Activated CD8-positive, alpha-beta memory T cell treated with anti-CD3 and anti-CD28 coated beads, Interleukin-2, amount 50 U/mL, for 1 hour (primary cell): ENCODE data around the gene CA6.
"Not testable (repeated sequence)": the region's sequence is repeated elsewhere in the genome, so short reads cannot be mapped to it uniquely, and the experiment has no call there.

Source experiments
- DNase-seq: peaks from one replicate; pipeline ENCODE4 v3.0.0-alpha.2; 2020; ENCODE audit errors: extremely low read depth

Gene CA6

DNA sequence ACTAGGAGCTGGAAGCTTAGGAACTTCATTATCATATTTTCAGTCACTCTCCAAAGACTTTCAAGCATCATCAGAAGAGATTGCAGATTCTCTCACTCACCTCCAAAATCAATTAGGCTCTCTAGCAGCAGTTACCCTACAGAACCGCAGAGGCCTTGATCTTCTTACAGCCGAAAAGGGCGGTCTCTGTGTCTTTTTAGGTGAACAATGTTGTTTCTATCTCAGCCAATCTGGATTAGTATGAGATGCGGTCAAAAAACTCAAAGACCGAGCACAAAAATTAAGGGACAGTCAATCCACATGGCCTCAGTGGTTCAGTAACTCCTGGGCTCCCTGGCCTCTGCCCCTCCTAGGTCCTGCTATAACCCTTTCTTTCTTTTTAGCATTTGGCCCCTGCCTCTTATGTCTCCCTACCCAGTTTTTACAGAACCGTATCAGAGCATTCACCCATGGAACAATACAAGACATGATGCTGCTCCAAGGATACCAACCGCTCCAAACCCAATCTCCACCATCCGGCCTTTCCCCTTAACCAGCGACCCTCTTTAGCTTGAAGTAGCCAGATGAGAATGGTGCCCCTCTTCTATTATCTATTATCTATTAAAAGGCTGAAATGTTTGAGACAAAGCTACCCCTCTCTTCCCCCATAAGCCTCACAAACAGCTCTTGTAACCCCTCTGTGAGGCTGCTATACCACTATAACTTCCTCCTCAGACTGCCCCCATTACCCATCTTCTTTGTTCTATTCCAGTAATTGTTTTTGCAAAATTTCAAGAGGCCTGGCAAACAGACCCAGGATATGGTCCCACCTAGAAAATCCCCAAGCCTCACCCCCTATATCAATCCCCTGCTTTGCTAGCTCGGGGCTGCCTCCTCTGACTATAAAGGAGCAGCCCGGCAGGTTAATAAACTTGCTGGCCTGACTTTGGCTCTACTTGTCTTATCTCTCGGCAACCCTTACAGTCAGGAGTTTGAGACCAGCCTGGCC, 18.7 kb upstream of the CA6 start:
- no peak for DNase-seq

DNA sequence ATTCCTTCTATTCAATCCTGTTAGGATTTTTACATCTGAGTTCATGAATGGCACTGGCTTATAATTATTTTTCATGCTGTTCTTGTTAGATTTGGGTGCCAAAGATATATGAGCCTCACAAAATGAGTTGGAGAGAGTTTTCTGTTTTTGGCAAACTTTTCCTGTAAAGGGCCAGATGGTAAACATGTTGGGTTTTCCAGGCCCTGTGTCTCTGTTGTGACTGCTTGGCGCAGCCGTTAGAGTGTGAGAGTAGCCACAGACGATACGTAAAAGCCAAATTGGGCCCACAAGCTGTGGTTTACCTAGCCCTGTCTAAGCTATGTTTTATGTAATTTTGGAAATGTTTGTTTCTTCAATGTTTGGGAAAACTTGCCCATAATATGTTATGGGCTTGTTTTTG, 15.6 kb upstream of the CA6 start:
- no peak for DNase-seq

GRCh38 chr1:8937051-8937450, 8.6 kb upstream of the CA6 start:
- not testable (repeated sequence) for DNase-seq

DNA sequence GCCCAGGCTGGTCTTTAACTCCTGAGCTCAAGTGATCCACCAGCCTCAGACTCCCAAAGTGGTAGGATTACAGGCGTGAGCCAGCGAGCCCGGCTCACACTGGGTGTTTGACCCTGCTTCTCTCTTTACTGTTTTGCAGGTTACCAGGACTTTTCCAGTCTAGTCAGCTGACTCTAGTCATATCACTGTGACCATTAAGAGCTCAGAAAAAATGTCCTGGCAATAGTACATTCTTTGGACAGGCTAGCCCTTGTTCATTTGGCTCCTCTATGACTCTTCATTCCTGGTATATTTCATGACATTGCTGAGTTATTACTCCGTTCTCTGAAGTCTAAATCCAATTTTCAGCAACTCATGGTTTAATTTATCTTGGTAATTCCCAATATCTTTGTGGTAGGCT, 8.0 kb upstream of the CA6 start:
- no peak for DNase-seq

GRCh38 chr1:8938232-8938999, 7.3 kb upstream of the CA6 start:
- DNase-seq = no peak

- no peak for DNase-seq
These were observed 6.7 kb upstream of the CA6 start for GRCh38 chr1:8939000-8939265.

- no peak for DNase-seq
These were observed 6.2 kb upstream of the CA6 start for GRCh38 chr1:8939362-8939995.

- no peak for DNase-seq
These were observed 3.8 kb upstream of the CA6 start for GRCh38 chr1:8941906-8942305.

DNA sequence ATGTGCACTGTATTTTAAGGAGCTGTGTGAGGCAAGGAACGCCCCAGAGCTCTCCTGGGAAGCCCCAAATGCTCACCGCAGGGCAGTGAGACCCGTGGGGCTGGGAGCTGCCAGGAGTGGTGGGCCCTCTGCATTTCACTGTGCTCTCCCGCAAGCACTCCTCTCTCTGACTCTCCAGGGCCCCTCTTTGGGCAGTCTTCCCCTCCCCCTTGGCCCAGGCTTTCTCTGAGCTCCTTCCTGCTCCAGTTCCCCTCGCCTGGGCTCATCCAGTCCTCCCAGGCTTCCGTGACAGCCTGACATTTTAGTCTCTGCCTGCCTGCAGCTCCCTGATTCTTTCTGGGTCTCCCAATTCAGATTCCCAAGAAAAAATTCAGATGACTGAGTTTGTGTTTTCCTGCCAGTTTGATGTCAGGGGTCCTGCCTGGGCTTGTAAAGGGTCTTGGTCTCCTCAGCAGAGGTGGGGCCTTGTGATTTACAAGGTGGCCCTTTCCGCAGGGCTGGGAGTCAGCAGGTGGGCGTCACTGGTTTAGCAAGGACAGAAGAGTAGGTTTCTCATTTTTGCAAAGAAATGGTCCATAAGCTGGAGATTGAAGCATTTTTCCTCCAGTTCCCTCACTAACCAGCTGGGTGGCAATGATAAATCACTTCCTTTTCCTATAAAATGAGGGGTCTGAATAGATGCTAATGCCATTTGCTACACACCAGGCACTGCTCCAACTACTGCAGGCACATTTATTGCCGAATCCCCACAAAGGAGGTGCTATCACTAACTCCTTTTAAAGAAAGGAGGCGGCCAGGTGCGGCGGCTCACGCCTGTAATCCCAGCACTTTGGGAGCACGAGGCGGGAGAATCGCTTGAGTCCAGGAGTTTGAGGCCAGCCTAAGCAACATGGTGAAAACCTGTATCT, 1.9 kb upstream of the CA6 start:
- no peak for DNase-seq

- no peak for DNase-seq
These were observed 1.5 kb downstream of the CA6 start for GRCh38 chr1:8947127-8947691.

DNA sequence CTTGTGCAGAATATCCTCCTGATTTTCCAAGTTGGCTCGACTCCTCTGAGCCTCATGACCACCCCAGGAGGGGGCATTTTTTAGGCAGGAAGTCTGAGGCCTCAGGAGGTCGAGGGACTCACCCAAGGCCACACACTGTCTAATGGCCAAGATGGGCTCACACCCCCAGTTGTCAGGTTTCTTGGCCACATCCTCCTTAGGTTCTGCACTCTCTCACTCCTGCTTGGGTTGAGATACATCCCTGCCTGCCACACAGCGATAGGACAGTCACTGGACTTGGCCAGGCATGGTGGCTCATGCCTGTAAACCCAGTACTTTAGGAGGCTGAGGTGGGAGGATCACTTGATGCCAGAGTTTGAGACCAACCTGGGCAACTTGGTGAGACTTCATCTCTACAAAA, 4.6 kb downstream of the CA6 start:
- DNase-seq = no peak

DNA sequence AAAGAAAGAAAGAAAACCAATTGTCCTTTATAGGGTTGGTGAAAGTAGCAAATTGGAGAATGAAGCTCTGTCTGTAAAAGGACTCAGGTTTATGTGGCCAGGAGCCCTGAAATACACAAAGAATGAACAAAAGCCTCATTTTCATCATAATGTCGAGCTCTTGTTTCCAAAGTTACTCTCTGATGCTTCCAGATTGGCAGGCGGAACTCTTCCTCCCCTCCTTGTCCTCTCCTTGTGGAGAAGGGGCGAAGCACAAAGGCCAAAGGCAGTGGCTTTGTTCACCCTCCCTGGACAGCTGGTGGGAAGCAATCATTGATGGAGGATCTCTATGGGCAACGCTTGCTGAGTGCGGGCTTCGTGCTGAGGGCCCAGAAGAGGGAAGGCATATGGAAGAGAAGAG, 5.6 kb downstream of the CA6 start:
- DNase-seq = no peak

DNA sequence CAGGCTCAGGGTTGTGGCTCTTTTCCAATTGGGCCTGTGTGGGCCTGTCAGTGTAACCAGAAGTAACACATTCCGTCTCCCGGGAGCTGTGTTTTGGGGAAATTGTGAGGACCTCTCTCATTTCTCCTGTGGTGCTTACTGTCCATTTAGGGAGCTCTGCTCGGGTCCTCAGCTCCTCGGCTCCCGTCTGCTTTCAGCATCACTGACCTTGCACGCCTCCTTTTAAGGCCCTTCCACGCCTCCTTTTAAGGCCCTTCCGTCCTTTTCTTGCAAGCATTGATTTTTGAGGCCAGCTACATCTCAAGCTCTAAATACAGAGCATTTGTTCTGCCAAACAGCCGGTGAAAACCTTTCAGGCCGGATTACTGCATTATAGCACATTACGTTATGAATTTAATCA, 9.7 kb downstream of the CA6 start:
- no peak for DNase-seq

DNA sequence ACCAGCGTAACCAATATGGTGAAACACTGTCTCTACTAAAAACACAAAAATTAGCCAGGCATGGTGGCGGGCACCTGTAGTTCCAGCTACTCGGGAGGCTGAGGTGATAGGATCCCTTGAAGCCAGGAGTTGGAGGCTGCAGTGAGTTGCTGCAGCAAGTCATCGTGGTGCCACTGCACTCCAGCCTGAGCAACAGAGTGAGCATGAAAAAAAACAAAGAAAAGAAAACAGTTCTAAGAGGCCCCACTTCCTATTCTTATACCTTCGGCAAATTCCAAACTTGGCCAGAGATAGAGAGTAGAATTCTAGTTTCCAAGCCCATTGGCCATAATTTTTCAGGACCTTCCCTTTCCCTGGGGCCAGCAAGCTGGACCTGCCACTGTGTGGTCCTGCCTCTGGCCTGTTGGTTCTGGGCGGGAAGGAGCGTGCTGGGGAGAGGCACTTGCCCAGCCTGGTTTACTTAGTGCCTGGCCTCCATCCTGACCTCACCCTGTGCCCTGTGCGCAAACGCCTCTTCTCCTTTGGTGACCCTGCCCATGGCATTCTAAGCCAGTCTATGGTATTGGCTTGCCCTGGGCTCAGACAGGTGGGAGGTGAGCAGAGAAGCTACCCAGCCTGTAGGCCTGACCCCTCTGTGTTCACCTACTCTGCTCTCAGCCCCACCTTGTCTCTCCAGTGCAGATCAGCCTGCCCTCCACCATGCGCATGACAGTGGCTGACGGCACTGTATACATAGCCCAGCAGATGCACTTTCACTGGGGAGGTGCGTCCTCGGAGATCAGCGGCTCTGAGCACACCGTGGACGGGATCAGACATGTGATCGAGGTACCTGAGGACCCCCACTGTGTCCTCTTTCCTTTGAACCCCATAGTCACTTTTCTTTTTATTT, 11.0 kb downstream of the CA6 start:
- DNase-seq = no peak

GRCh38 chr1:8962812-8963530, 17.3 kb downstream of the CA6 start:
- no peak for DNase-seq

GRCh38 chr1:8963963-8964362, 18.3 kb downstream of the CA6 start:
- DNase-seq = no peak

DNA sequence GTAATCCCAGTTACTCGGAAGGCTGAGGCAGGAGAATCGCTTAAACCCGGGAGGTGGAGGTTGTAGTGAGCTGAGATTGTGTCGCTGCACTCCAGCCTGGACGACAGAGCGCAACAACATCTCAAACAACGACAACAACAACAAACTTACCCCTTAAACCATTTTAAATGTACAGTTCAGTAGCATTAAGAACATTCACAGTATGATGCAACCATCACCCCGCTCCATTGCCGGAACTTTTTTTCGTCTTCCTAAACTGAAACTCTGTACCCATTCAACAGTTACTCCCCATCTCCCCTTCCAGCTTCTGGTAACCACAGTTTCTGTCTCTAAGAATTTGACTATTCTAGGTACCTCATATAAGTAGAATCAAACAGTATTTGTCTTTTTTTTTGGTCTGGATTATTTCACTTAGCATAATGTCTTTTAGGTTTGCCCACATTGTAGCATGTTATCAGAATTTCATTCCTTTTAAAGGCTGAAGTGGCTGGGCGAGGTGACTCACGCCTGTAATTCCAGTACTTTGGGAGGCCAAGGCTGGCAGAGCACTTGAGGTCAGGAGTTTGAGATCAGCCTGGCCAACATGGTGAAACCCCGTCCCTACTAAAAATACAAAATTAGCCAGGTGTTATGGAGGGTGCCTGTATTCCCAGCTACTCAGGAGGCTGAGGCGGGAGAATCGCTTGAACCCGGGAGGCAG, 19.6 kb downstream of the CA6 start:
- DNase-seq = no peak

DNA sequence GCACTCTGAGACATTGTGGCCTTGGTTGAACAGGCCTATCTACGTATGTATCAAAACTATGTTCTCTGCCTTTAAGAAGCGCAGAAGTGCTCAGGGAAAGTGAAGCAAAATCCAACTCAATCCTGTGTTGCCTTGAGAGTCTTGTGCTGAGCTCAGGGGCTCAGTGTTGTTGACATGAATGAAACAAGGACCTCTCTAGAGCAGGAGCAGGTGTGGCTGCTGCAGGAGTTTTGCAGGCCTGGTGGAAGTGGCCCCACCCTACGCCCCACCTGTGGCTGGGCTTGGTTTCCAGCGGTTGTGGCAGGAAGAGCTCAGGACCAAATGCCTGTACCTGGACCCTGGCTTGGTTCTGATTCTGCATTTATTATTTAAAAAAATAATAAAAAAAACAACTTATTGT, 20.9 kb downstream of the CA6 start:
- no peak for DNase-seq

- DNase-seq = not testable (repeated sequence)
These were observed 23.2 kb downstream of the CA6 start for GRCh38 chr1:8968902-8969301.
